Measurements from ENCODE around the gene PDP2. TPM values are rescaled to one million over a fixed set of nuclear protein-coding genes. Genes with fewer than 3 reads are reported as not detected.

PDP2 gene
- total and polyA plus RNA-seq, 2 donors (not counting 3 experiments of a cell fraction or from before 2014, with no cell fraction given), result 4.4 to 9.3 TPM

GRCh38 chr16:66885491-66885890 is 5.2 kb downstream of the PDP2 start:
- Histone ChIP-seq H3K27ac (ENCODE audit: insufficient read depth, low read depth, low read length) (no peak overlapping the region), H3K9ac (replicated peaks; ENCODE audit: extremely low read depth, insufficient read depth, low read length) (no peak overlapping the region), H3K79me2 (ENCODE audit: control insufficient read depth, insufficient read depth, low read length) (no peaks in the 10 kb centered on the region), H3K4me1 (ENCODE audit: control insufficient read depth, extremely low read depth, insufficient read depth, low read length) (peaks cover 4% of the 10 kb centered on the region), H2AFZ (ENCODE audit: low read depth, low read length) (no peak overlapping the region), H3K9me1 (replicated peaks; ENCODE audit: control insufficient read depth, extremely low read depth, insufficient read depth, low read length) (no peaks in the 10 kb centered on the region), H3K27me3 (ENCODE audit: control insufficient read depth in 2 of 2, insufficient read depth in 2 of 2, low read length in 2 of 2) (no peaks in the 10 kb centered on the region), H3K4me3 (replicated peaks in 1 of 3; ENCODE audit: insufficient read depth in 1 of 3, low read depth in 1 of 3, low read length in 3 of 3) (no peak overlapping the region), H4K20me1 (replicated peaks; ENCODE audit: control insufficient read depth, extremely low read depth, insufficient read depth, low read length) (peaks cover 4% of the 10 kb centered on the region), H3K9me3 (replicated peaks; ENCODE audit: control insufficient read depth, insufficient read depth, low read length) (no peaks in the 10 kb centered on the region), H3K36me3 (ENCODE audit: control insufficient read depth in 2 of 2, extremely low read depth in 1 of 2, insufficient read depth in 2 of 2, low read length in 2 of 2) (peaks cover 3 to 9% of the 10 kb centered on the region in 2 experiments), H3K4me2 (ENCODE audit: insufficient read depth, low read length) (no peak overlapping the region)
- dilution Hi-C loops (cut with MboI; ENCODE audit: extremely low pct_ligation_motif_present, low sequenced_read_pairs) (no loop called here), intact Hi-C loops (cut with micrococcal nuclease) (no loop called here)
- no peak for DNase-seq (ENCODE audit: low read depth, low spot score)
- no TSS peak for BruUV-seq (replicated peaks)
- ChIA-PET CTCF (interaction anchor here (1.2 to 1.3 kb wide), 3 partner anchors 18 to 60 kb away, joined by 3 to 4 read pairs (median 4); no protein-coding TSS in a partner anchor), POLR2A (no interaction called here)
- no peak for FAIRE-seq
- no peak for TF ChIP-seq JUN (IDR thresholded peaks at IDR 0.05; ENCODE audit: borderline replicate concordance, insufficient read depth, insufficient read length, low read depth)
- TF ChIP-seq, protein P1, sequence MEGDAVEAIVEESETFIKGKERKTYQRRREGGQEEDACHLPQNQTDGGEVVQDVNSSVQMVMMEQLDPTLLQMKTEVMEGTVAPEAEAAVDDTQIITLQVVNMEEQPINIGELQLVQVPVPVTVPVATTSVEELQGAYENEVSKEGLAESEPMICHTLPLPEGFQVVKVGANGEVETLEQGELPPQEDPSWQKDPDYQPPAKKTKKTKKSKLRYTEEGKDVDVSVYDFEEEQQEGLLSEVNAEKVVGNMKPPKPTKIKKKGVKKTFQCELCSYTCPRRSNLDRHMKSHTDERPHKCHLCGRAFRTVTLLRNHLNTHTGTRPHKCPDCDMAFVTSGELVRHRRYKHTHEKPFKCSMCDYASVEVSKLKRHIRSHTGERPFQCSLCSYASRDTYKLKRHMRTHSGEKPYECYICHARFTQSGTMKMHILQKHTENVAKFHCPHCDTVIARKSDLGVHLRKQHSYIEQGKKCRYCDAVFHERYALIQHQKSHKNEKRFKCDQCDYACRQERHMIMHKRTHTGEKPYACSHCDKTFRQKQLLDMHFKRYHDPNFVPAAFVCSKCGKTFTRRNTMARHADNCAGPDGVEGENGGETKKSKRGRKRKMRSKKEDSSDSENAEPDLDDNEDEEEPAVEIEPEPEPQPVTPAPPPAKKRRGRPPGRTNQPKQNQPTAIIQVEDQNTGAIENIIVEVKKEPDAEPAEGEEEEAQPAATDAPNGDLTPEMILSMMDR (IDR thresholded peaks at IDR 0.05; ENCODE audit: extremely low read depth in 1 of 2, insufficient read depth in 1 of 2, low read depth in 1 of 2, low read length in 2 of 2), result no peak
- TF ChIP-seq MYC (IDR thresholded peaks at IDR 0.05; ENCODE audit: low read depth, low read length), result no peak
- no peak for TF ChIP-seq GATA2 (IDR thresholded peaks at IDR 0.05; ENCODE audit: insufficient read depth, insufficient read length, low read depth, low read length)
- no peak for TF ChIP-seq POLR2AphosphoS5 (IDR thresholded peaks at IDR 0.05; ENCODE audit: insufficient read depth, low read depth, low read length)
- no peak for TF ChIP-seq FOS (IDR thresholded peaks at IDR 0.05; ENCODE audit: borderline replicate concordance, insufficient read depth, low read length)
- TF ChIP-seq, protein P2, sequence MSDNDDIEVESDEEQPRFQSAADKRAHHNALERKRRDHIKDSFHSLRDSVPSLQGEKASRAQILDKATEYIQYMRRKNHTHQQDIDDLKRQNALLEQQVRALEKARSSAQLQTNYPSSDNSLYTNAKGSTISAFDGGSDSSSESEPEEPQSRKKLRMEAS (IDR thresholded peaks at IDR 0.05; ENCODE audit: insufficient read depth, insufficient read length), result no peak
